HL-60/S4 (cell line): ENCODE results near the gene OR4K17.
"Not testable (repeated sequence)": the region's sequence is repeated elsewhere in the genome, so short reads cannot be mapped to it uniquely, and the experiment has no call there.

Experiments used
- in situ Hi-C: fragments of 300-500 bp; cut with MboI; formaldehyde crosslinking; loops from 2 replicates; pipeline ENCODE4 v1.14.3; 2022; ENCODE audit warnings: low sequenced_read_pairs

Gene OR4K17, protein sequence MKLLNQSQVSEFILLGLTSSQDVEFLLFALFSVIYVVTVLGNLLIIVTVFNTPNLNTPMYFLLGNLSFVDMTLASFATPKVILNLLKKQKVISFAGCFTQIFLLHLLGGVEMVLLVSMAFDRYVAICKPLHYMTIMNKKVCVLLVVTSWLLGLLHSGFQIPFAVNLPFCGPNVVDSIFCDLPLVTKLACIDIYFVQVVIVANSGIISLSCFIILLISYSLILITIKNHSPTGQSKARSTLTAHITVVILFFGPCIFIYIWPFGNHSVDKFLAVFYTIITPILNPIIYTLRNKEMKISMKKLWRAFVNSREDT

GRCh38 chr14:20110438-20110837 lies at the start of gene OR4K17:
Gene OR4K17 (plus strand): TSS chr14:20110739. CDS start chr14:20117500, 6,761 bp downstream.
- in situ Hi-C loops: no loop called here

DNA sequence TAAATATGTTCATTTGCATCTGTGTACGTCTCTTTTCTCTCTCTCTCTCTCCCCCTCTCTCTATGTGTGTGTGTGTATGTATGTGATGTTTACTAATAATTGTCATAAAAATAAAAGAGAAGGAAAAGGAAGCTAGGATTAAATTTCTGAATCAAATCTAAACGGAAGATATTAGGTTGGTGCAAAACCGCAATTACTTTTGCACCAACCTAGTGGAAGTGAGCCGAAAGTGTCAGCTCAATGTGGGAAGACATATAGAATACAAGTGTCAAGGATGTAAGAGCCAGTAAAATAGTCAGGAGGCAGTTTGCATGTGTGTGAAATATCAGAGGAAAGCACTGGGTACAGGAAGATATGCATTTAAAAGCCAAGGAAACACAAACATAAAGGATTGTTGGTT lies 18.5 kb upstream of the OR4K17 start:
- in situ Hi-C loops: no loop called here

- in situ Hi-C loops: no loop called here
Measured at GRCh38 chr14:20093442-20093841, 17.1 kb upstream of the OR4K17 start.

DNA sequence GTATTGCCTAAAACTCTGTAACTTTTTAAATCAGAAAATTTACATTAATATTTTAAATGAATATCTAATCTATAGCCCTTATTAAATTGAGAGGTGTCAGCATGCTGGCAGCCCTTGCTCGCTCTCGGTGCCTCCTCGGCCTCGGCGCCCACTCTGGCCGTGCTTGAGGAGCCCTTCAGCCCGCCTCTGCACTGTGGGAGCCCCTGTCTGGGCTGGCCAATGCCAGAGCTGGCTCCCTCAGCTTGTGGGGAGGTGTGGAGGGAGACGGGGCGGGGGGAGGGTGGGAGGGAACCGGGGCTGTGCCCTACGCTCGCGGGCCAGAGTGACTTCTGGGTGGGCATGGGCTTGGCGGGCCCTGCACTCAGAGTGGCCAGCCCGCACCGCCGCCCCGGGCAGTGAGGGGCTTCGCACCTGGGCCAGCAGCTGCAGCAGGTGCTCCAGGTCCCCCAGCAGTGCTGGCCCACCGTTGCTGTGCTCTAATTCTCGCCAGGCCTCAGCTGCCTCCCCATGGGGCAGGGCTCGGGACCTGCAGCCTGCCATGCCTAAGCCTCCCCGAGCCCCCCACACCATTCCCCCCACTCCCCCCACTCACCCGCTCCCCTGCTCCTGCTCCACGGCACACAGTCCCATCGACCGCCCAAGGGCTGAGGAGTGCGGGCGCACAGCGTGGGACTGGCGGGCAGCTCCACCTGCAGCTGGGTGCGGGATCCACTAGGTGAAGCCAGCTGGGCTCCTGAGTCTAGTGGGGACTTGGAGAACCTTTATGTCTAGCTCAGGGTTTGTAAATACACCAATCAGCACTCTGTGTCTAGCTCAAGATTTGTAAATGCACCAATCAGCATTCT lies 11.4 kb upstream of the OR4K17 start:
- in situ Hi-C loops: not testable (repeated sequence)

DNA sequence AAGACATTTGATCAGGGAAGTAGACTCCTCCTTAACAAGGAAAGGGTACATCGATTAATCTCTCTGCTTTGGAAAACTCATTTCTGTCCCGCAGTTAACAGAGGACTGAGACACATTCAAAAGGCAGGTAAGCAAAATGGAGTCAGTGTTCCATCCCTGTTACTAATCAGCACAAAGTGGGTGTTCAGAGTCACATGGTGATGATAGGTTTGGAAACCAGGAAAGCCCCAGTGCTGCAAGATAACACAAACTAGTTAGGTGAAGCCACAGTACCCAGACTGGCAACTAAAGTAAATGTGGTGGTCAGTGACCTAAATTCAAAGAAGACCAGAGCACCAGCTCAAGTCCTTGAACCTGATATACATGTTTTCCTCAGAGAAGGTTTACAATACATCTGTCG lies 1.8 kb downstream of the OR4K17 start:
- in situ Hi-C loops: no loop called here

GRCh38 chr14:20116748-20117147 lies 6.2 kb downstream of the OR4K17 start:
- in situ Hi-C loops: no loop called here

GRCh38 chr14:20118795-20119194 lies 8.3 kb downstream of the OR4K17 start:
- in situ Hi-C loops: no loop called here

- in situ Hi-C loops: no loop called here
Measured at GRCh38 chr14:20138520-20138919, 28.0 kb downstream of the OR4K17 start, which contains the start of gene OR4N5. Gene OR4N5 (plus strand): TSS chr14:20138820. CDS start chr14:20143736, 4,916 bp downstream.

DNA sequence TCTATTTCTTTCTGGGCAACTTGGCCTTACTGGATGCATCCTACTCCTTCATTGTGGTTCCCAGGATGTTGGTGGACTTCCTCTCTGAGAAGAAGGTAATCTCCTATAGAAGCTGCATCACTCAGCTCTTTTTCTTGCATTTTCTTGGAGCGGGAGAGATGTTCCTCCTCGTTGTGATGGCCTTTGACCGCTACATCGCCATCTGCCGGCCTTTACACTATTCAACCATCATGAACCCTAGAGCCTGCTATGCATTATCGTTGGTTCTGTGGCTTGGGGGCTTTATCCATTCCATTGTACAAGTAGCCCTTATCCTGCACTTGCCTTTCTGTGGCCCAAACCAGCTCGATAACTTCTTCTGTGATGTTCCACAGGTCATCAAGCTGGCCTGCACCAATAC lies 33.4 kb downstream of the OR4K17 start:
- in situ Hi-C loops: no loop called here

DNA sequence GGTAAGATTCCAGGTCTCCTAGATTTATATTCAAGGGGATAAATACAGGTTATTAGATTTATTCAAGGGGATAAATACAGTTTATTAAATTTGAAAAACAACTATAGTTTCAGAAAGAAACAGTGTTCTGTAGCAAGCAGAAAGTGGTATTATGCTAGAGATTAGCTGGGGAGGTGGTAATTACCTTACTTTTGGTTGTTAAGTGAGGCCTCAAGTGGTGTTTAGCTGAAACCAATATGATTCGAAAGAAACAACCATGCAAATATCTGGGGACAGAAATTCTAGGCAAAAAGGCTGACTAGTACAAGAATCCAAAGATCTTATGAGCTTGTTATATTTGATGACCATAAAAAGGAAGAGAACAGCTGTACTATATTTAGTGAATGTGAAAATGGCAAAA lies 34.3 kb downstream of the OR4K17 start:
- in situ Hi-C loops: no loop called here

DNA sequence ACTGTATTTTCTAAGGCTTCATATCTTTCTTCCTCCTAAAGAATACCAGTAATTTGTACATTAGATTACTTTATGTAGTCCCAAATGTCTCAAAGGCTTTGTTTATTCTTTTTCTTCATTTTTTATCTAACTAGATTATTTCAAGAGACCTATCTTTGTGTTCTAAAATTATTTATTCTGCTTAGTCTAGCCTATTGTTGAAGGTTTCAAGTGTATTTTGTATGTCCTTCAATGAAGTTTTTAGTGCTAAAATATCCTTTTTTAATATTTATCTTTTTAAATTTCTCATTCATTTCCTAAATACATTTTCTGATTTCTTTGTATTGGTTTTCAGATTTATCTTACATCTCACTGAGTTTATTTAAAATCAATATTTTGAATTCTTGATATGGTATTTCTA lies 53.9 kb downstream of the OR4K17 start:
- in situ Hi-C loops: no loop called here

GRCh38 chr14:20167091-20167490 lies 56.6 kb downstream of the OR4K17 start:
- in situ Hi-C loops: no loop called here

- in situ Hi-C loops: not testable (repeated sequence)
Measured at GRCh38 chr14:20169852-20170251, 59.3 kb downstream of the OR4K17 start.
